Stimulated activated CD8-positive, alpha-beta memory T cell treated with anti-CD3 and anti-CD28 coated beads, Interleukin-15, amount 100 ng/mL, for 4 hours (primary cell): ENCODE data around the gene GMPPB.

Experiments
- DNase-seq, 2 donors: peaks; one replicate each; pipeline ENCODE4 v3.0.0-alpha.2; 2020; ENCODE audit warnings: low read depth in 2 of 2

Gene GMPPB

GRCh38 chr3:49729966-49730609 is 6.3 kb upstream of the GMPPB start:
- DNase-seq, result no peak

DNA sequence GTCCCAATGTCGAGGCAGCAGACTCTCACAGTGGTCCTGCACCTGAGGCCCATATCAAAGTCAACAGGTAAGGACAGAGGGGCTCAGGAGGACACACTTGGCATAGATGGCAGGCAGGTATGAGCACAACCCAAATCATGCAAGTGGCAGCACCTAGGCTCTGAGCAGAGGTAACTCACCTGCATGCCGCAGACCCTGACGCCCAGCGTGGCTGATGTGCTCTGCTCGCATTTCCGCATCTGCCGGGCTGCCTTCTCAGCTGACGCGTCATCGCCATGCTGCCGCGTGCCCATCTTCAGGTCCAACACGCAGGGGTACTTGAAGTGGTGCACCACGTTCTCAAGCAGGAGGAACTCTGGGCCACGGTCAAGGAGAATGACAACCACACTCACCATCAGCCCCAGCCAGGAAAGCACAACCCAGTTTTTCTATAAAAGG is 4.2 kb upstream of the GMPPB start:
- DNase-seq, result no peak

DNA sequence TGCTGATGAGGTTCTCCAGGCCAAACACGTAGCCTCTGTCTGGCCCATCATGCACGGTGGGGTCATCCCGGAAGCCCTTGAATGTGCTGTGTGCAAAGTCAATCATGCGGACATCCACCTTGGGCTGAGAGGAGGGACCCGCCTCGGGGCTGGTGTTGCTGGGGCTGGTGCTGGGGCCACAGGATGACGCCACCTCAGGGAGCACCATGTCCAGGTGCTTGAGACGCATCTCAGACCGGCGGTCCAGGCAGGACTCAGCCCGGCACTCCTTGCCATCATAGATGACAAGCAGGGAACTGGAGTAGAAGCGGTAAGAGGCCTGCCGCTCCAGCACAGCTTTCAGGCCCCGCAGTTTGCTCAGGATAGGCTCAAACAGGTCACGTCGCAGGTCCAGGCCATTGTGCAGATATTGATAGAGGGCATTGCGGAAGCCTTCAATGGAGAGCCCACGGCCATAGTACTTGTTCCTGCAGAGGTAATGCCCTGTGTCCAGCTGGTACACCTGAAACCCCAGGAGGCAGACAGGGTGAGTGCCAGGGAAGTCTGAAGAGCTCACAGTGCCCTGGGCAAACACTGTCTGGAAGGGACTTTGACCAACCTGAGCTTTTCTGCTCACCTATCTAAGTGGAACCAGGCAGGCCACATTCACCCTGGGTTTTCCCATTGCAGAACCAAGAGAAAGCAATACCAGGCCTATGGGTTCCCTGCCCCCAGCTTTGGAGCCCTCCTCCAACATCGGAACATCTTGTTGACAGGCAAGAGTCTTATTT is 3.6 kb upstream of the GMPPB start:
- DNase-seq, result no peak

DNA sequence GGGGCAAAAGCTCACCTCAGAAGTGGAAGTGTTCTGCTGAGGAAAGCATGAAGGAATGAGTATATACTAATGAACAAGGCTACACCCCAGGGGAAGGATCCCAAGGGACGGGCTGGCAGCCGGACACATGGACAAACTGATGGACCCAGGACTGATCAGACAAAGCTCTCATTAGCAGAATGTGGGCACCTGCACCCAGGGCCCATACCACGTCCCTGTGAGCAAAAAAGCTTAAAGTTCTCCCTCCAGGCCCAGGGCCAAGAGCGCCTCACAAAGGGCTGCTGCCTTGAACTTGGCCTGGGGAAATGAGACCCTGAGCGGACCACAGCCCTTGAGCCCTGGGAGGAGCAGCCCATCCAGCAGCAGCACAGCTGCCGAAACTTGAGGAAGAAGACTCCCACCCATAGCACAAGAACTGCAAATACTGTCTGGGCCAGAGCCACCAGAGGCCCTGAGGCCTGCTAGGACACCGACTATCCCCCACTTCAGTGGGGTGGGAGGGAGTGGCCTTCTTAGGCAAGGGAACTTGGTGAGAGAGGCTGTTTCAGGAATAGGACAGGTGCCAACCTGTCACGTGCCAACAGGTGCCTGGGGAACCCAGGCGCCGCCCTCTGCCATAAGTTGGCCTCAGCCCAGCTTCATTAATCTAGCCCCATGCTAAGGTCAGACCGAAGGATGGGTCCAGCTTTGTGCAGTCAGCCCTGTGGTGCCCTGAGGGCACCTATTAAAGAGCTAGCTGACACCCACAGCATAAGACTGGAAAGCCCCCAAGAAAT is 2.3 kb upstream of the GMPPB start:
- no peak for DNase-seq

DNA sequence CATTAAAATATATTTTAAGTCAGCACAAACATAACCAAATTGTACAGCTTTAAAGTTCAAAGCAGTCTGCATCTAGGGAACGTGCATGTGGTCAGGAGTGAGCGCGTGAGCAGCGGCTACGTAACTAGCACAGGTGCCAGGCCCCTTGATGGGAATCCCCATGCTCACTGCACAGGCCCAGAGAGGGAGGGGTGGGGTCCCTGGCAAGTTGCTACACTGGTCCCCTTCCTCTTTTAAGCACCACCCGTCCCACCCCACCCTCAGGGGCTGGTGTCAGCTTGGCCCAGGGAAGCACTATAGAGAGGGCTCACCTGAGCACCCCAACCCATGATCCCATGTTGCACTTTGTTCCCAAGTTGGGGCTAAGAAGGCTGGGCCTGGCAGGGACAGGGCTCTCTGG is 835 bp upstream of the GMPPB start:
- DNase-seq, result no peak

DNA sequence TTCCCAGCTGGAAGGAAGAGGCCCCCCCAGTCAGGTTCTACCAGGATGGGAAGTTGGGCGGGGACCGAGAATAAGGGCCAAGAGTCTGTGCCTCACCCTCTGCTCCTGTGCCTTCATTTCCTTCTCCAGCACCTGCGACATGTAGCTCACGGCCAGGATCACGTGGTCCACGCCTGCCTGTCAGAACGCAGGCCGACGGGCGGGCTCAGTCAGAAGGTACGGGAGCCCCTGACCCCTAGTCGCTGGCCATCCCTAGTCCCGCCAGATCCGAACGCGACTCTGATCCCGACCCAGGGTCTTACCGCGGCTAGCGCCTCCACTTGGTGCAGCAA is 489 bp downstream of the GMPPB start:
- DNase-seq, result no peak

- DNase-seq, result no peak
These were observed 855 bp downstream of the GMPPB start for GRCh38 chr3:49722896-49723295.

DNA sequence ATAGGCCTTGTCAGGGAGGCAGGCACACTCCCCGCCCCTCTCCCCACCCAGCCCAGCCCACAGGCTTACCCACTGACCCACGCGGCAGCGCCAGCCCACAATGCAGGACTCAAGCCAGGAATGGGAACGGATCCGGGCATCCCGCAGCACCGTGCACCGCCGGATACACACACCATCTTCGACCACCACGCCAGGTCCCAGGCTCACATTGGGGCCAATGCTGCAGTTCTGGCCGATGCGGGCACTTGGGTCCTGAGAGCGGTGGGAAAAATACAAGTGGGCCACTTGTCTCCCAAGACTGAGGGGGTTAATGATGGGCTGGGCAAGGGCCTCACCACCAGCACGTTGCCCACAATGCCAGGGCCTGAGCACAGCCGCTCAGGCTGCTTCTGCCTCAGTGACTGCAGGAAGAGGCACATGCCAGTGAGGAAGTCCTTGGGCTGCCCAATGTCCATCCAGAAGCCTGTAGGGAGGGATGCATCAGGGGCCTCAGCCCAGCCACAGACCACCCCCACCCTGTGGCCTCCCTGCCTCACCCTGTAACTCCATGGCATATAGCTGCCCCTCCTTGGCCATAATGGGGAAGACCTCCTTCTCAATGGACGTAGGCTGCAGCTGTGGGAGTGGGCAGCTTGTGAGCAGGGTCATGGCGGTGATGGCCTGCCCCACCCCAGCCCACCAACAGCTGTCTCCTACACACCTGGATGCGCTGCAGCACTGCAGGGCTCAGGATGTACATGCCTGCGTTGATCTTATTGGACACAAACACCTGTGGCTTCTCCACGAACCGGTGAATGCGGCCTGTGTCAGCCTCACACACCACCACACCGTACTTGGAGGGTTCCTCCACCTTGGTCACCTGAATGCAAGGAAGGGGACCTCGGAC is 1.6 kb downstream of the GMPPB start:
- no peak for DNase-seq

DNA sequence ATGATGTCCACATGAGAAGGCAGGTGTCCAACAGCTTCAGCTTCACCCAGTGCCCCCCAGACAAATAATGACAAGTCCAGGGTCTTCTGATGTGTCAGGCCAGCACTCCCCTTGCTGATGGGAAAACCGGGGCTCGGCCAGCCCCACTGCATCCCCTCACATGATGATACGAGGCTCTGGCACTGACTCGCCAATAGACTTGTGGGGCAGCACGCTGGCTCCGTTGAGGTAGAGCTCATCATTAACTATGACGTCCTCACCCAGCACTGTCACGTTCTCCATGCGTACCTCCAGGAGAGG is 2.2 kb downstream of the GMPPB start:
- no peak for DNase-seq

GRCh38 chr3:49720855-49721595 is 2.7 kb downstream of the GMPPB start:
- DNase-seq, result no peak

GRCh38 chr3:49719214-49719884 is 4.4 kb downstream of the GMPPB start, which contains the start of gene AMIGO3:
Gene AMIGO3, minus strand, starts transcription at chr3:49719684. Its CDS starts 219 bp downstream, at chr3:49719465.
- peak; percentile 74 to 84 for DNase-seq

DNA sequence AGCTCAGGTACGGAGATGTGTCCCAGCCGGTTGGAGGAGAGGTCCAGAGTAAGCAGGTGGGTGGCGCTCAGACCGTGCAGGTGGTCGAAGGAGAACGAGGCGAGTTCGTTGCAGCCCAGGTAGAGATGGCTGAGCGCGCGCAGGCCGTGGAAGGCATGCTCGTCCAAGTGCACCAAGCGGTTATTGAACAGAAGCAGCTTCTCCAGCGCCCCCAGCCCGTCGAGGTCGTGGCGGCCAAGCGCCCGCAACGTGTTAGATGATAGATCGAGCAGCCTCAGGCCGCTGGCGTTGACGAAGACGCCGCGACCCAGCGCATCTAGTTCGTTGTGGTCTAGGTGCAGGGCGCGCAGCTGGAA is 4.9 kb downstream of the GMPPB start:
- DNase-seq, result no peak

DNA sequence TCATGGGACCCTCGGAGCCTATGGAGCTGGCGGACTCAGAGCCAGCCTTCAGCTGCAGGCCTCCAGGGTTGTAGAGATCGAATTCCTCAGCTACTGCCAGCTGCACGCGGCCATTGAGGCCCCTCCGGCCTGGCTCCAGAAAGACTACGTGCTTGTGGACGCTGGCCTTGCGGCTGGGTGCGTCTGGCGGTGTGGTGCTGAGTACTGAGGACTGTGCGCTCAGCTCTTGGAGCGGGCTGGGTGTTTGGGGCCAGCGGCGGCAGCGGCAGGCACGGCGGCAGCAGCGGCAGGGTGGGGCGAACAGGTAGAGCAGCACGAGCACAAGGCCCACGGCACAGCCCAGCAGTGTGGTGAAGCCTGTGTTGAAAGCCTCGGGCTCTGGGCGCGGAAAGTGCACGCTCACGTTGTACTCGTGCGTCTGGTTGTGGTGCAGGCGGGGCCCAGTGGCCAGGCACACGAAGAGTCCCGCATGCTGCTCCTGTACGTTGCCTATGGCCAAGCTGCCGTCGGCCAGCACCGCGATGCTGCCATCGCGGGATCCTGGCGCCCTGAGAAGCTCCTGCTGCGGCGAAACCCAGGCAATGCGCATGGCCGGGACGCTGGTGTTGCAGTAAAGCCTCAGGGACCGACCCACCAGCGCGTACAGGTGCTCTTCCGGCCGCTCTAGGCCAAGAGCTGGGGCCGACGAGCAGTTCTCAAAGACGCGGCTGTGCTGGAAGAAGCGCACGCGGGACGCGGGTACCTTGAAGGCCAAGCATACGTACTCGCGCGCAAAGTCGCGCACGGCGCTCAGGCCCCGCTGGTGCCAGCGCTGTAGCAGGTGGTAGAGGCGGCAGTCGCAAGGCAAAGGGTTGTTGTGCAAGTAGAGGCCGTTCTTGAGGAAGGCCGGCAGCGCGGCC is 5.5 kb downstream of the GMPPB start:
- DNase-seq, result no peak

GRCh38 chr3:49717211-49717958 is 6.4 kb downstream of the GMPPB start:
- no peak for DNase-seq

DNA sequence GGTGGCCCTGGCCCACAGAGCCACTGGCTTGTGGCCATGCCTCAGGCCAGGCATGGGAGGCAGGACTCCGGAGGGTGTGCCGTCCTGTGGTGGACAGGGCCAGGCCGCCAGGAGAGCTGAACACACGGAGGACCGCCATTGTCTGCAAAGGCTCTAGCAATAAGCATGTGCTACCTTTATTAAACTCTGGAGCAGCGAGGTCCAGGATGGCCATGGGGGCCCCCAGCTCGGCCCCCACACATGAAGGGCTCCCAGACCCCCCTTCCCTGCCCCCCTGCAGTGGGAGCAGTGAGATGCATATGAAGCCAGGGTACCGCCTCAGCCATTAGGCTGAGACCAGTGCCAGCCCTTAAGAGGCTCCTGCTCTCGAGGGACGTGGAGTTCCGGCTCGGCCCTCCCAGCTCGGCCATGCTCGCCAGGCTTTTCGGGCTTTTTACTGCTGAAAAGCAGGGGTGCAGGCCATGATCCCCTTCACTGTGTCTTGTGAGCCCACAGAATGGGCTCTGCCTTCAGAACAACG is 7.0 kb downstream of the GMPPB start:
- DNase-seq, result no peak

DNA sequence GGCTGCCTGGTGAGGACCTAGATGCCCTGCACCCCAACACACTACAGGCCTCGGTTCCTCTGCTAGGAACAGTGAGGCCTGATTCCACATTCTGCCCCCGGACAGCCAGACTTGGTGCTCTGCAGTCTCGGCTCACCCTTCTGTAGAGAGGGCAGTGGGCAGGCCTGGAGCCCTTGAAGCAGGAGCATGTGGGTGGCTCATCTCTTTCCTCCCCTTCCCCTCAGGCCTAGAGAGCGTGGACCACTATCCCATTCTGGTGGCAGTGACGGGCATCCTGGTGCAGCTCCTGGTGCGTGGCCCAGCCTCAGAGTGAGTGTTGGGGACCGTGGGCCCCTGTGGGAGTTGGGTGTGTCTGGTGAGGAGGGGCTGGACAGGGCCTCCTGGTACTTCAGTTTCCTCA is 7.6 kb downstream of the GMPPB start:
- DNase-seq, result no peak

- no peak for DNase-seq
These were observed 8.1 kb downstream of the GMPPB start for GRCh38 chr3:49715611-49716121.

DNA sequence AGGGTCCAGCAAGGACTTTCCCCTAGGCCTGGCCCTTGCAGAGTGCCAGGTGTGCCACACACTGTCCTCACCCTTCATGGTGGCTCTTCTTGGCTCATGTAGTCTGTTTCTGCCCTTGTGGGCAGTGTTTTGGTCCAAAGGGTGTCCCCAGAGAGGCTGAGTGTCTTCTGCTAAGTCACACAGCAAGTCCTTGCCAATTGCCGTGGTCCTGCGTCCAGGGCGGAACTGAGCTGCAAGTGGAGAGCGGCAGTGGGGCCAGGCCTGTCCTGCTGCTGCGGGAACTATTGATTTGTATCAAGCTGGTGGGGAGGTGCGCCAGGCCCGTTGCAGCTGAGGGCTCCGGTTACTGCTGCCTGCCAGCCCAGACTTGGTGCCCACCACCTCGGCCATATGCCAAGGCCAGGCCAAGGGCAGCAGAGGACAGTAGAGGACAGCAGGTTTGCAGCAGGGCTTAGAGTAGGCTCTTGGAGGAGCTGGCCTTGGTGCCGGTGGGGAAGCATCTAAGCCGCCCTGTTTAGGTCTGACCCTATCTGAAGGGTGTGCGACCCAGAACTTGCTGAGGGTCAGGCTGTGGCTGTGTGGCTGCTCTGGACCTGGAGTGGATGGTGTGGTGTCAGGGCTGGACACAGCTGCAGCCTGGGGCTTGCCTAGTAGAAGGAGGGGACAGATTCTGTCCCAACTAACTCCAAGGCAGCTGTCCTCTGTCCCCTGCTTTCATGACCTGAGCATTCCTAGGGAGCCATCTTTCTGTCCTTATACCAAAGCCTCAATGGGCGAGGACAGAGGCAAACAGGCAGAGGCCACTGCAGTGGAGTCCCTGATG is 8.8 kb downstream of the GMPPB start:
- DNase-seq, result no peak
